Activated T-cell treated with anti-CD3 and anti-CD28 coated beads for 4 hours (primary cell): ENCODE measurements around the gene SELENOI.
A peak's percentile ranks its signal among the peaks of the same experiment; 100 is the strongest.
"Not testable (repeated sequence)": the region's sequence is repeated elsewhere in the genome, so short reads cannot be mapped to it uniquely, and the experiment has no call there.

ENCODE experiments used
- DNase-seq: peaks from one replicate; pipeline ENCODE4 v3.0.0-alpha.2; 2020

SELENOI gene

DNA sequence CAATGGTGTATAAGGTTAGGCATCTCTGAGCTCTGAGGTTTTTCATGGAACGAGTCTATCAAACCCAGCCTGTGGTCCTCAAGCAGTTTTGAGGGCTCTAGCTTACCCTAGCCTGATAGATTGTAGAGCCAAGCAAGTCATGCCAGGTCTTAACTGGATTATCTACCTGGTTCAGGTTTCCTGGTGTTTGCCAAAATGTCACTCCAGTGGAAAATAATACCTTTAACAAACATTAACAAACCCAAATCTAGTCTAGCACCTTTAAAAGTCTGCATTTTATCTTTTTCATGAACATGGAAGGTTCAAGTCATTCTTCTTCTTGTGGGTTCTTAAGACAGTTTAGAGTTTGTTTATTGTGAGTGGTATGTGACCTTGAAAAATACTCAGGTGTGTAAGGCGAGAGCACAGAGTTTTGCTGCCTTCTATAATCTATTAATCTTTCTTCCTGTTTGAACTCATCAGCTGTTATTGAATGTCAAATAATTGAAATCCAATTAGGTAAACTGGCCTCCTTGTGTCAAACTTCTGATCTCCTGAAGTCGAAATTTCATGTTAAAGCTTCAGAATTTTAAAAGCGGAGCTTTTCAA, 14.0 kb downstream of the SELENOI start:
- DNase-seq: no peak

GRCh38 chr2:26363323-26363722, 17.4 kb downstream of the SELENOI start:
- no peak for DNase-seq

- no peak for DNase-seq
These were observed 18.0 kb downstream of the SELENOI start for GRCh38 chr2:26363958-26364357.

DNA sequence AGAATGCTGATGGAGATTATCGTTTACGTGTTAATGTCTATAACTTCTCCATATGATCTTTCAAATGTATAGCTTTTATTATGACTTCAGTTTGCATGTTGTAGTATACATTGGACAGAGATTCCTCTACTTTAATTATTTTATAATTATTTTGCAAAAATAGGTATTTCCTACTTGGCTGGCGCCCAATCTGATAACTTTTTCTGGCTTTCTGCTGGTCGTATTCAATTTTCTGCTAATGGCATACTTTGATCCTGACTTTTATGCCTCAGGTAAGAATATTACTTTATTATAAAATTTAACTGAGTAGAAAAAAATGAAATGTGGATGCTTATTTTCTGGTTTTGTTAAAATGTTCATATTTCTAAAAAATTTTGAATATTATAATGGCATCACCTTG, 18.7 kb downstream of the SELENOI start:
- no peak for DNase-seq

GRCh38 chr2:26366957-26367356, 21.0 kb downstream of the SELENOI start:
- DNase-seq: no peak

GRCh38 chr2:26369664-26370063, 23.7 kb downstream of the SELENOI start:
- not testable (repeated sequence) for DNase-seq

DNA sequence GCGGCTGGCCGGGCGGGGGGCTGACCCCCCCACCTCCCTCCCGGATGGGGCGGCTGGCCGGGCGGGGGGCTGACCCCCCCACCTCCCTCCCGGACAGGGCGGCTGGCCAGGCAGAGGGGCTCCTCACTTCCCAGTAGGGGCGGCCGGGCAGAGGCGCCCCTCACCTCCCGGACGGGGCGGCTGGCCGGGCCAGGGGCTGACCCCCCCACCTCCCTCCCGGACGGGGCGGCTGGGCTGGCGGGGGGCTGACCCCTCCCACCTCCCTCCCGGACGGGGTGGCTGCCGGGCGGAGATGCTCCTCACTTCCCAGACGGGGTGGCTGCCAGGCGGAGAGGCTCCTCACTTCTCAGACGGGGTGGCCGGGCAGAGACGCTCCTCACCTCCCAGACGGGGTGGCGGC, 25.0 kb downstream of the SELENOI start:
- DNase-seq: not testable (repeated sequence)

- DNase-seq: no peak
These were observed 30.9 kb downstream of the SELENOI start for GRCh38 chr2:26376799-26377198.

DNA sequence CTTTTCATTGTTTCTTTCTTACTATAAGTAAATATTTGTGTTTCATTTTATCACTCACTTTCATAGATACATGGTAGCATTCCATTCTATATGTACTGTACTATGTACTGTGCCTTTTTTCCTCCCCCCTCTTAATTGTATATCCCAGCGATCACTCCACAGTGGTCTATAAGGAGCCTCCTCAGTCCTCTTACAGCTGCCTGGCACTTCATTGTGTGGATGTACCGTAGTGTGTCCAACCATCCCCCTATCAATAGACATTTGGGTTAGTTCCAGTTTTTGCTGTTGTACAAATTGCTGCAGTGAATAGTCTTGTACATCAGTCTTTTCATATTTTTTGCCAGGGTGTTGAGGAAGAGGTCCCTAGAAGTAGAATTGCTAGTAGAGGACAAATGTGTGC, 34.3 kb downstream of the SELENOI start:
- no peak for DNase-seq

- DNase-seq: no peak
These were observed 36.6 kb downstream of the SELENOI start for GRCh38 chr2:26382564-26382963.

- no peak for DNase-seq
These were observed 38.2 kb downstream of the SELENOI start for GRCh38 chr2:26384183-26384582.

GRCh38 chr2:26384597-26384996, 38.7 kb downstream of the SELENOI start:
- no peak for DNase-seq

DNA sequence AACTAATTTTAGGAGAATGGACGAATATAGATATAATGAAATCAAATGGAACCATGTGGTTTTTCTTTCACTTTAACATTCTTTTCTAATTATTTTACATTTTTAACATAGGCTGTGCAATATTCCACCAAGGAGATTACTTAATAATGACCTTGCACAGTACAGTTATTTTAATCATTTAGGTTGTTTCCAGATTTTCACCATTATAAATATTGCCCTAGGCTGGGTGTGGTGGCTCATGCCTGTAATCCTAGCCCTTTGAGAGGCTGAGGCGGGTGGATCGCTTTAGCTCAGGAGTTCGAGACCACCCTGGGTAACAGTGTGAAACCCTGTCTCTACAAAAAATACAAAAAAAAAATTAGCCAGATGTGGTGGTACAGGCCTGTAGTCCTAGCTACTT, 41.2 kb downstream of the SELENOI start:
- no peak for DNase-seq

GRCh38 chr2:26394694-26395093, 48.8 kb downstream of the SELENOI start:
- DNase-seq: no peak

GRCh38 chr2:26395394-26395793, 49.5 kb downstream of the SELENOI start:
- no peak for DNase-seq

DNA sequence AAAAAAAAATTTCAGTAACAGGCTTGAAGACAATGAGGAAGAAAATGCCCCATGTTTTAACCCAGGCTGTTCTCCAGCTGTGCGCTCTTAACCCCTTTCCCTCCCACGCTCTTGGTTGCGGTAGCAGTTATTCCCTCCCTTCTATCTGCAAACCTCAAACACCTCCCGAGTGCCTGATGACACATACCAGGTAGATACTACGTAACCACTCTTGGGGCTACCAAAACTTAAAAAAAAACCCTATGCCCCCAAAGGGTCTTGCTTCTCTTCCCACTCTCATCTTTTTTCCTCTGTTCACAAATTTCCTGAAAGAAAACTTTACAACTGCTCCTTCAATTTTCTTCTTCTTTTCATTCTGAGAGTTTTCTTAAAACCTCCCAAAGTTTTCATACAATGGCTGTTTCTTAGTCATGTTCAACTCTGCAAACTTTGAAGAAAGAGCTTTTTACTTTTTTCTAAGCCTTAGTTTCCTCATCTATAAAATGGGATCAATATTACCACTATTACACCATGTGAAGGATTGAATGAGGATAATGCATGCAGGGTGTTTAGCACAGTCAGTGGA, 50.9 kb downstream of the SELENOI start:
- DNase-seq: peak; percentile 23

DNA sequence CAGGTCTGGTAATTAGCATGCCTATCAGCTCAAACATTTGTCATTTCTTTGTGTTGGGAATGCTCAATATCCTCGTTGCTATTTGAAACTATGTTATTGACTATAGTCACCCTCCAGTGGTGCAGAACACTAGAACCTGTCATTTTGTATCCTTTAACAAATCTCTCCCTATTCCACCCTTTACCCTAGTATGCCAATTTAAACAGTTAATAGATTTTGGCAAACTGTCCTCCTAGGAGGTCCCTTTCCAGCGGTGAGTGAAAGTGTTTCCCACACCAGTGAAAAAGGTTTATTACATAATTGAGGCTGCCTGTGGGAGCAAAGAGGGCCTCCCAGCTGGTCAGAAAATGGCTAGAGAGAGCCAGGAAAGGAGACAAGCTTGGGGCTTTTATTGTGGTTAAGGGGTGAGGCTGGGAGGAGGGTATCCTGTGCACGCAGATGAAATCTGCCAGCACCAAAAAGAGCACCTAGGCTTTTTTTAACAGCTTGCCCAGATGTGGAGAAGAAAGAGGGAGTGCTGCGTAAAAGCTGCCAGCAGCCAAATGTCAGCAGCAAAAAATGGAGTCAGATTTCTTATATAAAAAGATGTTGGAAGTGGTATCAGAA, 53.9 kb downstream of the SELENOI start:
- no peak for DNase-seq

- DNase-seq: no peak
These were observed 54.8 kb downstream of the SELENOI start for GRCh38 chr2:26400723-26401122.

GRCh38 chr2:26401739-26402541, 56.0 kb downstream of the SELENOI start, which contains the start of gene DRC1:
TSS of gene DRC1 (plus strand) at chr2:26401920. CDS start at chr2:26401990, 70 bp downstream.
- DNase-seq: no peak

GRCh38 chr2:26407526-26407925, 61.6 kb downstream of the SELENOI start:
- no peak for DNase-seq

GRCh38 chr2:26409785-26410184, 63.8 kb downstream of the SELENOI start:
- DNase-seq: no peak

- DNase-seq: no peak
These were observed 64.9 kb downstream of the SELENOI start for GRCh38 chr2:26410764-26411243.

DNA sequence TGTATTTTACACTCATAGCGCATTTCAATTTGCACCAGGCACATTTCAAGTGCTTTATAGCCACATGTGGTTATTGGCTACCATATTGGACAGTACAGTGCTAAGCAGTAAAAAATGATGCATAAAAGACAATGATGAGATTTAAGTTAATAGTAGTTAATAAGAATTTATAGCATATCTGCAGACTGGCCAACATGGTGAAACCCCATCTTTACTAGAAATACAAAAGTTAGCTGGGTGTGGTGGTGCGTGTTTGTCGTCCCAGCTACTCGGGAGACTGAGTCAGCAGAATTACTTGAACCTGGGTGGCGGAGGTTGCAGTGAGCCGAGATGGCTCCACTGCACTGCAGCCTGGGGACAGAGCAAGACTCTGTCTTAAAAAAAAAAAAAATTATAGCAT, 65.5 kb downstream of the SELENOI start:
- DNase-seq: no peak
